GM21423 (cell line): ENCODE measurements around the gene PER1.
"Not testable (repeated sequence)": the region's sequence is repeated elsewhere in the genome, so short reads cannot be mapped to it uniquely, and the experiment has no call there.

Experiments used
- ATAC-seq: cut with Tn5 transposase; IDR thresholded peaks from one replicate; pipeline ENCODE4 v1.9.1; 2021; ENCODE audit warnings: mild to moderate bottlenecking, moderate library complexity; ENCODE audit not compliant: unreplicated experiment

Gene PER1

DNA sequence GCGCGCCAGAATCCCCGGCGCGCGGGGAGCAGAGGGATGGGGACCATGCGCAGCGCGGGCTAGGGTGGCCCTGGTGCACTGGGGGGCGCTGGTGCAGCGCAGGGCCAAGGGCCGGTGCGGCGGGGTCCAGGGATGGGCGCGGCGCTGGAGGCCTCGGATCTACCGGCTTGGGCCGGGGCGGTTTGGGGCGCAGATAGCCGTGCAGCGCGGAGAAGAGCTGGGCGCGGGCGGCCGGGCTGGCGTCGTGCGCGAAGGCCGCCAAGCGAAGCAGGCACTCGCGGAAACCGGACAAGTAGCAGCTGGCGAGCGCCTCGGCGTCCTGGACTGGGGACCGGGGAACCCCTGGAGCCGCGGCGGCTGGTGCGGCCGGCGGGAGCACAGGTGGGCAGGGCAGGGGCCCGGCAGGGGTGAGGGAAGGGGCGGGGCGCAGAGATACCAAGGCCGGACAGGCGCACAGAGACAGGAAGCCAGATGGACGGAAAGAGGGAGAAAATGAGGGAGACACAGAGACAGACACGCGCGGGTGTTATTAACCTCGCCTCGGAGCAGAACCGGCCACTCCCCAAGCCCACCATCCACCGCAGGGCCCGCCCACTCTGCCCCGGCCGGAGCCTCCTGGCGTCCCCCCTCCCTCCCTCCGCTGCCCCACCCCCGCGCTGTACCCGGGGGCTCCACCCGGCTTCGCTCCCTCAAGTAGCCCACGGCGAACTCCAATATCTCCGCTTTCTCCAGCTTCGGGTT, 30.4 kb downstream of the PER1 start:
- ATAC-seq = no peak

GRCh38 chr17:8121407-8121680, 30.9 kb downstream of the PER1 start:
- no peak for ATAC-seq

GRCh38 chr17:8120520-8121406, 31.4 kb downstream of the PER1 start:
- no peak for ATAC-seq

DNA sequence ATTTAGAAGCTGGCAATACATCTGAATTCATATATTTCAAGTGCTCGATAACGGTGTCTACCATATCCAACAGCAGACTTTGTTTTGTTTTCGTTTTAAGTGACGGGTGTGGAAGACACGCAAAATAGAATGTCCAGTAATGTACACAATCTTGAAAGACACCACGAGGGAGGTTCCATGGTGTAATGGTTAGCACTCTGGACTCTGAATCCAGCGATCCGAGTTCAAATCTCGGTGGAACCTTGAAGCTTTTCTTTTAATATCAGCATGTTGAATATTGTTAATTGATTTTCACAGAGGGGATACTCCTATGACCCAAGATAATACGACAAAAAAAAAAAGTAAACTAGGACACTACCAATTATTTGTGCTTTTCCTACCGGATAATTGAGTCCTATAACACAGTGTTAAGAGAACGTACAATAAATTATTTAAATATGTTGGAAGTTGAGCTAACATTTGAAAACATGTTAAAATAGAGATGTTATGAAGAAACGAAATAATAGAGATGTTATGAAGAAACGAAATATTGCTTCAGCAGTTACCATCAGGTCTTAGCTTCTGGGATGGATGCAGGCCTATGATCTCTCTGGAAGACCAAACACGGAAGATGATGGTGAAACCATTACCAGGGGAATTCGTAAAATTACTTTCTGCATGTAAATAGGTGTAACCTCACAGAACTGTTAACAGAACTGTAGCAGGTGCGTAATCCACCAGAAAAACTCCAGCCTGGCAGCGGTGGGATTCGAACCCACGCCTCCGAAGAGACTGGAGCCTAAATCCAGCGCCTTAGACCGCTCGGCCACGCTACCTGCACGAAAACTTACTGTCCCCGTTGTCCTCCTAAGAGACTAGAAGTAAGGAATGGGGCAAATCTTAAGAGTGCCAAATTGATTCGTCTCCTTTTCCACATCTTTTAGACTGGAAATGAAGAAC, 32.4 kb downstream of the PER1 start:
- peak; percentile 38 for ATAC-seq

GRCh38 chr17:8118769-8119580, 33.2 kb downstream of the PER1 start:
- peak; percentile 34 for ATAC-seq

DNA sequence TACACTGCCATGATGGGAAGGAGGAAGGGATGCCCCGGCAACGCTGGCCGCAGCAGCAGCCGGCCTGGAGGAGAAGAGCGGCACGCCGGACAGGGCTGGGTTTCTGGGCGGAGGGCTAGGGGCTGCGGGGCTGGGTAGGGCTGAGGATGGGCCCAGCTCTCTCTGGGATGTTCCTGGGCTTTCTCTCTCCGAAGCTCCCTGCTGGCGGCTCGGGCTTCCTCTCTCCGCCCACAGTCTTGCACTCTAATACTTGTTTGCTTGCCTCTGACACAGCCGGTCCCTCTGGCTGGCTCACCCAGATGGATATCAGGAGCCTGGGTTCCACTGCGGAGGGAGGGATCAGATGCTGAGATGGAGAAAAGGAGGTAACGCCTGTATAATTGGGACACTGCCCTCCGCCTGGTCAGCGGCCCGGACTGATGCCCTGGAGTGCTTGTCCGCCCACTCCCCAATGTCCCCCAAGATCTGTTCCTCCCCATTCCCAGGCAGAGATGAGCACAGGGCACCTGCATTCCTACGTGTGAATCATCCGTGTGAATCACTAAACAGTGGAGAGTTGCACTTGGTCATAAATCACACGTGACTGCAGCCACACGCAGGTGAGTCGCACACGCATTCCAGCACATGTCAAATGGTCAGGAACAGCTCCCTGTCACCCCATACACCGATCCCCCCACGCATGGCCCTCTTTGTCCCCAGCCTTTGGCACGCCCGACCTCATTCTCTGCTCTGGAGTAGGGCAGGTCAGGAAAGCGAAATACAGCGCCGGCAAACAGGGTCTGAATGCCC, 34.0 kb downstream of the PER1 start, which contains the start of gene ALOXE3:
TSS of gene ALOXE3 (minus strand) at position 535 of the 789 bp plus-strand sequence. CDS start at position 11, 524 bp downstream.
- no peak for ATAC-seq

GRCh38 chr17:8117367-8117979, 34.7 kb downstream of the PER1 start:
- no peak for ATAC-seq

- ATAC-seq = no peak
These were observed 35.4 kb downstream of the PER1 start for GRCh38 chr17:8116776-8117175.

DNA sequence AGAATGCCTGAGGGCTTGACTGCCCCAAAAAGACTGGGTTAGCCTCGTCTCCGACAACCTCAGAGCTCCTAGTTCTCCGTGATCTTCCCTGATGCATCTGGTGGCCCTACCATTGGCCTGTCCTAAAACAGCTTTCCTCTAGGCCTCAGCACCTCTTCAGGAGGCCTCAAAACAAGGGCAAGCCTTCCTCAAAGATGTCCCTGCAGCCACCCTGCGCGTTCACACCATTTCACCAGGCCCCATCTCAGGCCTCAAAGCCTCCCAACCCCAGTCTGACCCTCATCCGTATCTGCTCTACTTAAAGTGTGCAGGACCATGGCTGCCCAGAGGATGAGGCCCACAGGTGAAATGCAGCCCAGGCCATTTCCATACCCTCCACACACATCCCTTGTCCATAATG, 41.3 kb downstream of the PER1 start:
- ATAC-seq = no peak

- no peak for ATAC-seq
These were observed 41.8 kb downstream of the PER1 start for GRCh38 chr17:8110456-8110804.

DNA sequence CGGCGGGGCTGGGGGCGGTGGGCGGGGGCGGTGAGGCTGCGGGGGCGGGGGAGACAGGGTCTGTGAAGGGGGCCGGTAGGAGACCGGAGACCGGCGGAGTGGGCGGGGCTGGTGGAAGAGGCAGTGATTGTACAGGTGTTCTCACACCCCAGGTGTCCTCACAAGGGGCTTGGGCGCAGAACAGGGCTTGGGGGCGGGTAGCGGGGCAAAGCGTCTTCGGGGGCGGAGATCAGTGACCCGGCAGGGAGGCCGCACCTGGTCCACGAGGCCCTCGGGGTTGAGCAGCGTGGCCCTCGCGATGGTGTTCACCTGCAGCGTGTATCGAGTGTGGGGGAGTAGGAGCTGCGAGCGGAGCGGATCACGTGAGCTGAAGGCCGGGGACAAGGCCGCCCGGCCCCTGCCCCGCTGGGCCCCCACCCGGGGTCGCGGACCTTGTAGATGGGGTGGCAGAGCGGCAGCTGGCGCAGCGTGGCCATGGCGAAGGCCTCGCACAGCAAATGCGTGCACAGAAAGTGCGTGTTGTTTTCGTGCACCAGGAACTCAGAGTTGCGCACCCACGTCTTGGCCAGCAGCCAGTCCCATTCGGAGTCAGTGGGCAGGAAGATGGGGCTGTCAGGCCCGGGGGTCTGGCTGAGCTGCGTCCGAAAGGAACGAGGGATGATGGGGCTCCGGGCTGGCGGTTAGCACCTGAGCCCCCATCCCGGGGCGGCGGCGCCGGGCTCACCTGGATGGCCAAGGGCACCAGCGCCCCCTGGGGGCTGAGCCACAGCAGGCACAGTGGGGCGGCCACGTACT, 42.3 kb downstream of the PER1 start:
- ATAC-seq = no peak

DNA sequence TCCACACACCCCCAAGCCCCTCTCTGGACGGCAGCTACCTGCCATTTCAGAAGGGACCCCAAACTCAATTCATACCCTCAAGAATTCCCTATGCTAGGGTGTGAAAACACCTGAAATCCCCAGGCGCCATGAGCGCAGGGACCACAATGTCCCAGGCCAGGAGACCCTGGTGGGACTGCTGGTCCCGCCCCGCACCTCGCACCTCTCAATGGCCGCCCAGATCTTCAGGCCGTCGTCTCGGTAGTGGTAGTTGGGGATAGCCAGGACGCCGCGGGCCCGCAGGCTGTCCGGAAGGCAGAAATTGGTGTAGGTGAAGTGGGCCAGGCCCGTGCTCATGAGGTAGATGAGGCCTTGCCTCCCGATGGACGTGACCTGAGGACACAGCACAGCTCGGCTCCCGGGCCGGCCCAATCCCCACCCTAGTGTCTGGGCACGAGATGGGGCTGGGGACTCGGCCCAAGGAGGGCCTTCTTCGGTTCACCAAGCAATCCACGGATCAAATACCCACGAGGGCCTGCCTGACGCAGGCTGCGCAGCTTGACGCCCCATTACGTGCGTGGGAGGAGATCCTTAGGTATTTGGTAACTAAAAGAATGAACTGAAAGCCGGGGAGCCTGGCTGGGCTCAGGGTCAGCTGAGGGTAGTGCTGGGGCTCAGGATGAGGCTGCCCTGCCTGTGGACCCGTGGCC, 43.1 kb downstream of the PER1 start:
- ATAC-seq = no peak

DNA sequence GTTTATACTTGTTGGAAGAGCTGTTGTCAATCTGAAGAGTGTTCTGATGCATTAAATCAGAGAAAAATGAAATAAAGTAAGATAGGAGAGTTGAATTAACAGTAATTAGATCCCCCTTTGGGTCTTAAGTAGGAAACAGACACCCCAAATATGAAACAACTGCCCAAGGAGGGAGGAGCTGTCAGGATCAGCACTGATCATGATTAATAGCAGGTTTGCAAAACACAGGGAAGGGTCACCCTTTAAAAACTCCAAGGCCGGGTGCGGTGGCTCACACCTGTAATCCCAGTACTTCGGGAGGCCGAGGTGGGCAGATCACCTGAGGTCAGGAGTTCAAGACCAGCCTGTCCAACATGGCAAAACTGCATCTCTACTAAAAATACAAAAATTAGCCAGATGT, 45.2 kb downstream of the PER1 start:
- ATAC-seq = not testable (repeated sequence)

- no peak for ATAC-seq
These were observed 46.2 kb downstream of the PER1 start for GRCh38 chr17:8105957-8106398.

- no peak for ATAC-seq
These were observed 47.3 kb downstream of the PER1 start for GRCh38 chr17:8104911-8105310.

DNA sequence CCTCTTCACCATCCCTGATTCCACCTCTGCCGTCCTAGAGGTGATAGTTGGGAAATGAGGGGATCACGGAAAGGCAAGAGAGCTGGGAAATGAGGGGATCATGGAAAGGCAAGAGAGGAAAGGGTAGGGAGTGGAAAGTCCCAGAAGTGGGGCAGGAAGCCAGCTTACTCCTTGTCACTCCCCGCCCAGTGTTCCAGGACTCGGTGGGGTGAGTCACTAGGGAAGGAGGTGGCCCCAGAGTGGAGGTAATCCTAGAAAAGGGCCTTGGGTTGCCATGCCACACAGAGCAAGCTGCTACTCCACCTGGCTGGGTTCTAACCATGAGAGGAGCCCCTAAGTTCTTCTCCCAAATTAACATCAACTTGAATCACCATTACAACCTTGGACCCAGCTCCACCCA, 48.7 kb downstream of the PER1 start:
- no peak for ATAC-seq

DNA sequence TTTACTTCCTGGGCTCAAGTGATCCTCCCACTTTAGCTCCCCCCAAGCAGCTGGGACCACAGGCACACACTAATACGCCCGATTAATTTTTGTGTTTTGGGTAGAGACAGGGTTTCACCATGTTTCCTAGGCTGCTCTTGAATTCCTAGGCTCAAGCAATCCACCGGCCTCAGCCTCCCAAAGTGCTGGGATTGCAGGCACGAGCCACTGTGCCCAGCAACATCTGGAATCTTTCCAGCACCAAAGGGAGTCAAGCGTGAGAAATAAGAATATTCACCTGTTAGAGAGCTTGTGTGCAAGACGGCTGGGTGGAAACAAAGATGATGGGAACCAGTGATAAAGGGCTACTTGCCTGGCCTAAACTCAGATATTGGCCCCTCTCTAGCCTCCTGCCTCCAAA, 50.5 kb downstream of the PER1 start:
- ATAC-seq = no peak

GRCh38 chr17:8100763-8101162, 51.4 kb downstream of the PER1 start:
- no peak for ATAC-seq
